ENCODE data around the gene RUNX2. TPM values are rescaled to one million over a fixed set of nuclear protein-coding genes. Genes with fewer than 3 reads are reported as not detected.

Gene RUNX2
- total and polyA plus RNA-seq, 10 of the 15 experiments (the other 5 are each of a cell fraction or from before 2014, with no cell fraction given) = 0.01 to 0.77 (median 0.15) TPM; not detected in 3

GRCh38 chr6:45513843-45514242, 185.7 kb downstream of the RUNX2 start (continued):
- TF ChIP-seq, protein P1, sequence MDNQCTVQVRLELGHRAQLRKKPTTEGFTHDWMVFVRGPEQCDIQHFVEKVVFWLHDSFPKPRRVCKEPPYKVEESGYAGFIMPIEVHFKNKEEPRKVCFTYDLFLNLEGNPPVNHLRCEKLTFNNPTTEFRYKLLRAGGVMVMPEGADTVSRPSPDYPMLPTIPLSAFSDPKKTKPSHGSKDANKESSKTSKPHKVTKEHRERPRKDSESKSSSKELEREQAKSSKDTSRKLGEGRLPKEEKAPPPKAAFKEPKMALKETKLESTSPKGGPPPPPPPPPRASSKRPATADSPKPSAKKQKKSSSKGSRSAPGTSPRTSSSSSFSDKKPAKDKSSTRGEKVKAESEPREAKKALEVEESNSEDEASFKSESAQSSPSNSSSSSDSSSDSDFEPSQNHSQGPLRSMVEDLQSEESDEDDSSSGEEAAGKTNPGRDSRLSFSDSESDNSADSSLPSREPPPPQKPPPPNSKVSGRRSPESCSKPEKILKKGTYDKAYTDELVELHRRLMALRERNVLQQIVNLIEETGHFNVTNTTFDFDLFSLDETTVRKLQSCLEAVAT (IDR thresholded peaks at IDR 0.05) = no peak
- TF ChIP-seq RAD21 (IDR thresholded peaks at IDR 0.05; ENCODE audit: insufficient read depth, low read depth, low read length) = no peak
- TF ChIP-seq TCF7 (IDR thresholded peaks at IDR 0.05; ENCODE audit: borderline replicate concordance) = no peak
- no peak for TF ChIP-seq SUPT20H (IDR thresholded peaks at IDR 0.05; ENCODE audit: borderline replicate concordance, control insufficient read depth, low read depth, low read length)

DNA sequence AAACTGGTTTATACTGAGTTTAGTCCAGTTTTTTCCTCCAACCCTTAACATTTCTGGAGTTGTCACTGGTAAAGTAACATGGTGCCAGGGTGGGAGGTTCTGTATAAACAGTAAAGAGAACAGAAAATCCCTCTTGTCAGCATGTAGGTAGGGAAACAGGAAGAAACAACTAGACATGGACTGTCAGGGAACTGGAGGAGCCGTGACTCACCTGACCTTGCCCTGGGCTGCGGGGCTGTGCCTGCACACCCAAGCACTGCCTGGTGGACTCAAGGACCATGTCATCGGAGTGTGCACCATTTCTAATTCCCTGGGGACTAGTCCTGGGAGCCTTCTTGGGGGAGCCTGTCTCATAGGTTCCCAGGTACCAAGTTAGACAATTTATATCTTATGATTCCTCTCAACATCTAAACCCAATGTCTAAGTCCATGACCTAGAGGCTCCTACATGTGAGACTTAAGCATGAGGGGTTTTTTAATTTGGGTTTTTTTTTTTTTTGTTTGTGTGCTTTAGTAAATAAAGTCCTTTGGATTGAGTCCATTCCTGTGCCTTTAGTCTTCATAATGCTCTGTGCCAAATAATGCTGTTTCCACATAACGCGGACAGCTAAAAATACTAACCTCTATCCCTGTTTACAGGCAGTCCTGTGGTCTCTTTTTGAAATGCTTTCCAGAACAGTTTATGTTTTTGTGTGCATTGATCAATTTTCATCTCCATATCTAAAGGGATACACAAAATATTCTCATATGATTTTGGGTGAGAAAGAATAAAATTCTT, 186.5 kb downstream of the RUNX2 start:
- no peak for ATAC-seq
- no peak for DNase-seq (ENCODE audit: low read depth, low spot score)
- H3K79me2 ChIP-seq (ENCODE audit: control insufficient read depth, insufficient read depth, low read length) = no peaks in the 10 kb centered on the region
- H3K36me3 ChIP-seq (ENCODE audit: control insufficient read depth in 2 of 2, insufficient read depth in 2 of 2, low read length in 1 of 2) = no peaks in the 10 kb centered on the region
- intact Hi-C loops (cut with micrococcal nuclease; ENCODE audit: unreplicated experiment) = no loop called here
- no peak overlapping the region for H3K4me3 ChIP-seq
- no peak overlapping the region for H3K27ac ChIP-seq (ENCODE audit: control insufficient read depth, insufficient read depth)
- no peaks in the 10 kb centered on the region for H3K27me3 ChIP-seq (replicated peaks in 1 of 2; ENCODE audit: control insufficient read depth in 2 of 2, insufficient read depth in 2 of 2, low read length in 1 of 2)
- WGBS (ENCODE audit: insufficient coverage, insufficient replicate concordance, low lambda C conversion rate, missing lambda C conversion rate) = 68% methylated on average over 5 of the region's 5 CpGs
- no peak for FAIRE-seq
- H3K9me3 ChIP-seq (replicated peaks; ENCODE audit: control insufficient read depth, insufficient read depth, low read length) = no peaks in the 10 kb centered on the region
- H4K20me1 ChIP-seq (ENCODE audit: control insufficient read depth, insufficient read depth) = no peaks in the 10 kb centered on the region
- TF ChIP-seq SRF (IDR thresholded peaks at IDR 0.05; ENCODE audit: low read depth in 2 of 2, low read length in 2 of 2) = no peak
- no peak for TF ChIP-seq NRF1 (conservative IDR thresholded peaks at IDR 0.05; ENCODE audit: low read depth, low read length)
- TF ChIP-seq MXI1 (IDR thresholded peaks at IDR 0.05; ENCODE audit: low read depth, low read length) = no peak
- no peak for TF ChIP-seq HDAC6 (IDR thresholded peaks at IDR 0.05; ENCODE audit: unreplicated experiment)
- TF ChIP-seq RFX5 (IDR thresholded peaks at IDR 0.05; ENCODE audit: low read depth, low read length) = no peak
- no peak for TF ChIP-seq IKZF1 (conservative IDR thresholded peaks at IDR 0.05)
- TF ChIP-seq NR2F1 (conservative IDR thresholded peaks at IDR 0.05) = no peak
- TF ChIP-seq CBX3 (IDR thresholded peaks at IDR 0.05; ENCODE audit: borderline replicate concordance, low read depth) = no peak
- no peak for TF ChIP-seq ZNF217 (IDR thresholded peaks at IDR 0.05)
- no peaks in the 10 kb centered on the region for H3K4me1 ChIP-seq (ENCODE audit: control insufficient read depth, insufficient read depth, low read length)
- no peak overlapping the region for H3K9ac ChIP-seq (ENCODE audit: control insufficient read depth, insufficient read depth, low read length)
- no TSS peak for BruUV-seq (replicated peaks)
- H2AFZ ChIP-seq (ENCODE audit: control insufficient read depth, low read depth, low read length) = no peak overlapping the region
- SMC1A ChIA-PET (ENCODE audit: uncharacterized antibody, unreplicated experiment) = interaction anchor here (0.6 kb wide), 1 partner anchor 1060 kb away, joined by 3 read pairs; no protein-coding TSS in a partner anchor
- CTCF ChIA-PET = no interaction called here
- in situ Hi-C loops (cut with MboI) = no loop called here
- RAD21 ChIA-PET (ENCODE audit: unreplicated experiment) = interaction anchor here (0.7 kb wide), 1 partner anchor 916 kb away, joined by 3 read pairs; no protein-coding TSS in a partner anchor
- H3K4me2 ChIP-seq (ENCODE audit: control insufficient read depth, insufficient read depth) = no peak overlapping the region
- POLR2A ChIA-PET = no interaction called here
